NCI-H146 treated with DMSO at 0.1 percent for 48 hours (cell line): ENCODE data around the gene TMEM131L.
"Not testable (repeated sequence)": the region's sequence is repeated elsewhere in the genome, so short reads cannot be mapped to it uniquely, and the experiment has no call there.

ENCODE experiments used
- DNase-seq: peaks from one replicate; lab custom pipeline; 2025; ENCODE audit not compliant: unreplicated experiment; lab: John Stamatoyannopoulos, UW

The TMEM131L gene

GRCh38 chr4:153573221-153573620 is 107.1 kb downstream of the TMEM131L start:
- no peak for DNase-seq

GRCh38 chr4:153573881-153574802 is 108.0 kb downstream of the TMEM131L start:
- DNase-seq: no peak

- DNase-seq: no peak
Observed at GRCh38 chr4:153576443-153576774, 110.2 kb downstream of the TMEM131L start.

GRCh38 chr4:153577053-153577452 is 110.9 kb downstream of the TMEM131L start:
- DNase-seq: no peak

- no peak for DNase-seq
Observed at GRCh38 chr4:153579410-153579809, 113.2 kb downstream of the TMEM131L start.

- no peak for DNase-seq
Observed at GRCh38 chr4:153579872-153580271, 113.7 kb downstream of the TMEM131L start.

- no peak for DNase-seq
Observed at GRCh38 chr4:153582954-153583702, 117.0 kb downstream of the TMEM131L start.

- no peak for DNase-seq
Observed at GRCh38 chr4:153585026-153585425, 118.9 kb downstream of the TMEM131L start.

- no peak for DNase-seq
Observed at GRCh38 chr4:153589703-153590595, 123.8 kb downstream of the TMEM131L start.

- no peak for DNase-seq
Observed at GRCh38 chr4:153591441-153591840, 125.3 kb downstream of the TMEM131L start.

- no peak for DNase-seq
Observed at GRCh38 chr4:153592064-153592463, 125.9 kb downstream of the TMEM131L start.

GRCh38 chr4:153593161-153593560 is 127.0 kb downstream of the TMEM131L start:
- DNase-seq: no peak

GRCh38 chr4:153594210-153594609 is 128.1 kb downstream of the TMEM131L start:
- DNase-seq: no peak

GRCh38 chr4:153595894-153596601 is 129.9 kb downstream of the TMEM131L start:
- DNase-seq: no peak

- no peak for DNase-seq
Observed at GRCh38 chr4:153602758-153603157, 136.6 kb downstream of the TMEM131L start.

- DNase-seq: no peak
Observed at GRCh38 chr4:153603258-153603657, 137.1 kb downstream of the TMEM131L start.

- no peak for DNase-seq
Observed at GRCh38 chr4:153603835-153604234, 137.7 kb downstream of the TMEM131L start.

GRCh38 chr4:153609070-153609469 is 142.9 kb downstream of the TMEM131L start:
- not testable (repeated sequence) for DNase-seq

GRCh38 chr4:153610623-153611376 is 144.6 kb downstream of the TMEM131L start:
- DNase-seq: no peak

GRCh38 chr4:153611679-153612078 is 145.5 kb downstream of the TMEM131L start:
- DNase-seq: no peak
